ENCODE results near the gene ONECUT2. TPM values are rescaled to one million over a fixed set of nuclear protein-coding genes. Genes with fewer than 3 reads are reported as not detected.

Gene ONECUT2
- total RNA-seq, 1 experiment from 2014 or later = 0.48 TPM

DNA sequence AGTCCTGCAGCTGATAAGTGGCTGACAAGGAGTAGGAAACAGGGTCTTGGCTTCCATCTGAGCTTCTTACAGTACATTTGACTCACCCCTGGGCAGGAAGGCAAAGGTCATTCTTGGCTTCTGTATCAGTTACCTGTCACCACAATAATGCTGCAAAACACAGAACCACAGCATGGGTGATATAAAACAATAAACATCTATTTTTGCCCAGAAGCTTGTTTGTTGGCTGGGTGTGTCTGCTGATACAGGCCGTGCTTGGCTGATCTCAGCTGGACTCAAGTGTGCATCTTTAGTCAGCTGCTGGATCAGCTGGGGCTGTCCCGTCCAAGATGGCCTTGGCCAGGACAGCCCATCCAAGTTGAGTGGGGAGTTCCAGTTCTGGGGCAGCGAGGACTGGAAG lies 34.7 kb downstream of the ONECUT2 start:
- Mint-ChIP-seq H3K4me1 (no peaks in the 10 kb centered on the region; a peak in 1 of 4 replicates), H3K27me3 (ENCODE audit: low read depth) (peaks cover 2% of the 10 kb centered on the region; the same call in 1 of the 2 replicates), H3K27ac (no peak overlapping the region; a peak in 1 of 7 replicates), H3K36me3 (ENCODE audit: insufficient read depth in 1 of 3, low read depth in 3 of 3) (no peaks in the 10 kb centered on the region), H3K4me3 (no peak overlapping the region; a peak in 1 of 5 replicates), H3K9me3 (no peaks in the 10 kb centered on the region)
- no peak overlapping the region for H2AK5ac ChIP-seq (ENCODE audit: insufficient read length, low read length)
- H3K4me2 ChIP-seq (ENCODE audit: insufficient read depth, insufficient read length, low read length) = no peak overlapping the region
- no peak overlapping the region for H2BK15ac ChIP-seq (ENCODE audit: low read depth, low read length)
- no peak overlapping the region for H4K5ac ChIP-seq (ENCODE audit: insufficient read length, low read depth, low read length)
- H3K79me1 ChIP-seq (ENCODE audit: insufficient read depth, low read depth, low read length, poor library complexity, severe bottlenecking) = no peaks in the 10 kb centered on the region
- no peak overlapping the region for H3K27ac ChIP-seq (ENCODE audit: insufficient read length, low read depth, low read length)
- H3T11ph ChIP-seq (ENCODE audit: low read length) = no peak overlapping the region
- H3K79me2 ChIP-seq (ENCODE audit: insufficient read depth, low read length) = no peaks in the 10 kb centered on the region
- H2AFZ ChIP-seq (ENCODE audit: low read length) = no peak overlapping the region
- WGBS (ENCODE audit: extremely low coverage, insufficient read length, low lambda C conversion rate) = no CpG with 5 or more reads among the region's 3 CpGs
- no peaks in the 10 kb centered on the region for H3K27me3 ChIP-seq (ENCODE audit: insufficient read depth, low read length)
- no peaks in the 10 kb centered on the region for H3K9me3 ChIP-seq (ENCODE audit: control insufficient read depth, low read depth, low read length)
- H2BK120ac ChIP-seq (ENCODE audit: low read depth, low read length, poor library complexity, severe bottlenecking) = no peak overlapping the region
- H3K14ac ChIP-seq (ENCODE audit: insufficient read depth, low read length) = no peak overlapping the region
- no peak overlapping the region for H3K23ac ChIP-seq (ENCODE audit: insufficient read length, low read depth, low read length)
- H3K9ac ChIP-seq (ENCODE audit: extremely low read depth, insufficient read length, low read length) = no peak overlapping the region
- no peak overlapping the region for H4K8ac ChIP-seq (replicated peaks; ENCODE audit: insufficient read length, low read depth, low read length)
- H2BK20ac ChIP-seq (ENCODE audit: low read depth, low read length, poor library complexity, severe bottlenecking) = no peak overlapping the region
- H3K18ac ChIP-seq (ENCODE audit: insufficient read length, low read depth, low read length) = no peak overlapping the region
- no peak overlapping the region for H2BK12ac ChIP-seq (ENCODE audit: insufficient read length, low read depth, low read length)
- H3K23me2 ChIP-seq (ENCODE audit: insufficient read length, low read depth, low read length, poor library complexity, severe bottlenecking) = no peaks in the 10 kb centered on the region
- H3K4ac ChIP-seq (ENCODE audit: low read depth, low read length) = no peak overlapping the region
- H3K56ac ChIP-seq (ENCODE audit: insufficient read length, low read depth, low read length) = no peak overlapping the region
- H2BK5ac ChIP-seq (ENCODE audit: insufficient read length, low read length) = no peak overlapping the region
- DNase-seq = no peak
- H3K4me1 ChIP-seq (ENCODE audit: insufficient read depth, low read length) = no peaks in the 10 kb centered on the region
- no peak overlapping the region for H4K91ac ChIP-seq (ENCODE audit: insufficient read length, low read depth, low read length)
- TF ChIP-seq, protein P1, sequence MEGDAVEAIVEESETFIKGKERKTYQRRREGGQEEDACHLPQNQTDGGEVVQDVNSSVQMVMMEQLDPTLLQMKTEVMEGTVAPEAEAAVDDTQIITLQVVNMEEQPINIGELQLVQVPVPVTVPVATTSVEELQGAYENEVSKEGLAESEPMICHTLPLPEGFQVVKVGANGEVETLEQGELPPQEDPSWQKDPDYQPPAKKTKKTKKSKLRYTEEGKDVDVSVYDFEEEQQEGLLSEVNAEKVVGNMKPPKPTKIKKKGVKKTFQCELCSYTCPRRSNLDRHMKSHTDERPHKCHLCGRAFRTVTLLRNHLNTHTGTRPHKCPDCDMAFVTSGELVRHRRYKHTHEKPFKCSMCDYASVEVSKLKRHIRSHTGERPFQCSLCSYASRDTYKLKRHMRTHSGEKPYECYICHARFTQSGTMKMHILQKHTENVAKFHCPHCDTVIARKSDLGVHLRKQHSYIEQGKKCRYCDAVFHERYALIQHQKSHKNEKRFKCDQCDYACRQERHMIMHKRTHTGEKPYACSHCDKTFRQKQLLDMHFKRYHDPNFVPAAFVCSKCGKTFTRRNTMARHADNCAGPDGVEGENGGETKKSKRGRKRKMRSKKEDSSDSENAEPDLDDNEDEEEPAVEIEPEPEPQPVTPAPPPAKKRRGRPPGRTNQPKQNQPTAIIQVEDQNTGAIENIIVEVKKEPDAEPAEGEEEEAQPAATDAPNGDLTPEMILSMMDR (conservative IDR thresholded peaks at IDR 0.05) = no peak
- H4K20me1 ChIP-seq (ENCODE audit: control insufficient read depth, insufficient read depth, insufficient read length) = no peaks in the 10 kb centered on the region

Measured in H9 (cell line).